Measurements from ENCODE around the gene OPRM1. TPM values are rescaled to one million over a fixed set of nuclear protein-coding genes. Genes with fewer than 3 reads are reported as not detected.

Gene OPRM1
- total RNA-seq, 1 donor from 2014 or later: not detected

GRCh38 chr6:154292855-154293519 lies 253.9 kb downstream of the OPRM1 start:
- H3K4me3 ChIP-seq (ENCODE audit: low read depth, low read length): no peak overlapping the region
- no peak for TF ChIP-seq CTCF (IDR thresholded peaks at IDR 0.05; ENCODE audit: insufficient read depth, low read length, severe bottlenecking)
- DNase-seq (ENCODE audit: low read depth): peak; percentile 89
- H3K36me3 ChIP-seq (ENCODE audit: control insufficient read depth, insufficient read depth, low read length): no peaks in the 10 kb centered on the region
- FAIRE-seq: no peak
- H3K27me3 ChIP-seq (ENCODE audit: control insufficient read depth, insufficient read depth, low read length): no peaks in the 10 kb centered on the region

DNA sequence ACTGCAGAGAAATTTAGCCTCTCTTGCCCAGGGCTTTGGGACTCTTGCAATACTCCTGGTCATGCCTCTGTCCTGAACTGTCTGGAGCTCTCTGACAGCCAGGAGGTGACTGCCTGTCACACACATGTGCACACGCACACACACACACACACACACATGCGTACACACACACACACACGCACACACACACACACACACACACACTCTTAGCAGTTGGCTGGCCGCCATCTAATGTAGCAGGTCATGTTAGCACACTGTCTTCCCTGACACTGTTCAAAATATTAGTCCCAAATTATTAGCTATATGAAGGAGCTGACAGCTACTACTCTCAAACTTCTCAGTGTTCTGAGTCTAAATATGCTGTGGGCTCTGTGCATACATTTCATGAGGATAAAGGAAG lies 256.7 kb downstream of the OPRM1 start:
- H3K27me3 ChIP-seq (ENCODE audit: control insufficient read depth, insufficient read depth, low read length): no peaks in the 10 kb centered on the region
- H3K36me3 ChIP-seq (ENCODE audit: control insufficient read depth, insufficient read depth, low read length): no peaks in the 10 kb centered on the region
- DNase-seq (ENCODE audit: low read depth) (no peak), FAIRE-seq (no peak)
- no peak overlapping the region for H3K4me3 ChIP-seq (ENCODE audit: low read depth, low read length)
- no peak for TF ChIP-seq CTCF (IDR thresholded peaks at IDR 0.05; ENCODE audit: insufficient read depth, low read length, severe bottlenecking)

All from bronchial epithelial cell (primary cell).